Endothelial cell of umbilical vein (primary cell): Measurements from ENCODE around the gene MED1. TPM values are rescaled to one million over a fixed set of nuclear protein-coding genes. Genes with fewer than 3 reads are reported as not detected.

ENCODE experiments used
- BruUV-seq: library from RNA; stranded (reverse); fragments of 400-500 nt; replicated peaks from 2 replicates; lab custom pipeline; 2021; lab: Mats Ljungman, UMichigan
- CTCF ChIA-PET: fragments of 300-600, 350-600 bp; sonication (Branson Sonifier 250); formaldehyde crosslinking; loops from one replicate; lab custom pipeline; 2021; ENCODE audit warnings: antibody characterized with exemption, inconsistent platforms; lab: Charles Lee
- POLR2A ChIA-PET: fragments of 300-600, 350-600 bp; sonication (Branson Sonifier 250); formaldehyde crosslinking; loops from one replicate; lab custom pipeline; 2021; ENCODE audit warnings: antibody characterized with exemption, inconsistent platforms; lab: Charles Lee
- DNase-seq: peaks from one replicate; pipeline ENCODE4 v3.0.0-alpha.2; 2011; ENCODE audit warnings: low read depth, low spot score
- FAIRE-seq: peaks from 2 replicates; lab custom pipeline; 2011; peaks lifted over from hg19 to GRCh38; lab: Jason Lieb, UNC
- H2AFZ ChIP-seq: 2 replicates; pipeline ENCODE4 v1.6.0; 2012; ENCODE audit warnings: low read depth, low read length, control low read depth, inconsistent platforms
- H3K27ac ChIP-seq: 2 replicates; pipeline ENCODE4 v1.5.1; 2011; ENCODE audit warnings: low read depth, mild to moderate bottlenecking, control low read depth, low read length, moderate library complexity; ENCODE audit not compliant: insufficient read depth
- H3K27me3 ChIP-seq, 2 experiments: 2 replicates each; pipeline versions ENCODE4 v1.6.0 to v1.6.1; 2011; ENCODE audit warnings: low read length in 2 of 2, mixed read lengths in 1 of 2; ENCODE audit not compliant: control insufficient read depth in 2 of 2, insufficient read depth in 2 of 2
- H3K36me3 ChIP-seq, 2 experiments: 2 replicates in 1 of 2; 3 replicates in 1 of 2; pipeline ENCODE4 v1.5.1; 2011; ENCODE audit warnings: low read length in 2 of 2, mild to moderate bottlenecking in 1 of 2, moderate library complexity in 1 of 2; ENCODE audit not compliant: control insufficient read depth in 2 of 2, insufficient read depth in 2 of 2; ENCODE audit errors: extremely low read depth in 1 of 2
- H3K4me1 ChIP-seq: 3 replicates; pipeline ENCODE4 v1.5.1; 2011; ENCODE audit warnings: mild to moderate bottlenecking, low read length; ENCODE audit not compliant: control insufficient read depth, insufficient read depth; ENCODE audit errors: extremely low read depth
- H3K4me2 ChIP-seq: 2 replicates; pipeline ENCODE4 v1.6.1; 2011; ENCODE audit warnings: low read length, control low read depth, mixed read lengths; ENCODE audit not compliant: insufficient read depth
- H3K4me3 ChIP-seq, 3 experiments: fragments of 200-600 bp in 1 of 3; sonication (generic), shearing (Covaris generic) in 1 of 3; replicated peaks in 1 of 3; 2 replicates each; pipeline ENCODE4 v1.5.1; 2011 to 2016; ENCODE audit warnings: control low read depth in 3 of 3, low read length in 3 of 3, mild to moderate bottlenecking in 2 of 3, inconsistent platforms in 1 of 3, low read depth in 1 of 3, moderate library complexity in 1 of 3; ENCODE audit not compliant: insufficient read depth in 1 of 3
- H3K79me2 ChIP-seq: 2 replicates; pipeline ENCODE4 v1.6.0; 2012; ENCODE audit warnings: low read length, inconsistent platforms; ENCODE audit not compliant: control insufficient read depth, insufficient read depth
- H3K9ac ChIP-seq: replicated peaks from 2 replicates; pipeline ENCODE3; 2011; ENCODE audit warnings: low read length, control low read depth; ENCODE audit not compliant: insufficient read depth; ENCODE audit errors: extremely low read depth
- H3K9me1 ChIP-seq: replicated peaks from 3 replicates; pipeline ENCODE4 v1.6.0; 2011; ENCODE audit warnings: mild to moderate bottlenecking, low read length; ENCODE audit not compliant: control insufficient read depth, insufficient read depth; ENCODE audit errors: extremely low read depth
- H3K9me3 ChIP-seq: replicated peaks from 2 replicates; pipeline ENCODE4 v1.5.1; 2012; ENCODE audit warnings: low read length, inconsistent platforms; ENCODE audit not compliant: control insufficient read depth, insufficient read depth
- H4K20me1 ChIP-seq: replicated peaks from 2 replicates; pipeline ENCODE3; 2011; ENCODE audit warnings: mild to moderate bottlenecking, low read length; ENCODE audit not compliant: control insufficient read depth, insufficient read depth; ENCODE audit errors: extremely low read depth
- EZH2 ChIP-seq: IDR thresholded peaks from 2 replicates; pipeline ENCODE4 v1.6.1; 2012; ENCODE audit warnings: borderline replicate concordance, low read depth, mild to moderate bottlenecking, moderate library complexity, low read length, inconsistent platforms; ENCODE audit not compliant: severe bottlenecking
- GATA2 ChIP-seq: IDR thresholded peaks from 2 replicates; pipeline ENCODE4 v1.7.0; 2011; ENCODE audit warnings: low read depth, mild to moderate bottlenecking, moderate library complexity, mixed read lengths, low read length; ENCODE audit not compliant: insufficient read length, insufficient read depth
- JUN ChIP-seq: IDR thresholded peaks from 2 replicates; pipeline ENCODE4 v1.6.1; 2011; ENCODE audit warnings: borderline replicate concordance, low read depth; ENCODE audit not compliant: insufficient read length, insufficient read depth
- POLR2AphosphoS5 ChIP-seq: IDR thresholded peaks from 2 replicates; pipeline ENCODE4 v1.6.1; 2012; ENCODE audit warnings: low read depth, mild to moderate bottlenecking, control low read depth, low read length, moderate library complexity; ENCODE audit not compliant: insufficient read depth
- dilution Hi-C: fragments of 300-500 bp; cut with MboI; formaldehyde crosslinking; loops from one replicate; pipeline ENCODE4 v1.15.0; 2019; ENCODE audit warnings: low sequenced_read_pairs; ENCODE audit not compliant: extremely low pct_ligation_motif_present
- intact Hi-C: fragments of 100-400 bp; cut with micrococcal nuclease; formaldehyde crosslinking; loops from one replicate; pipeline ENCODE4 v1.10.0; 2022
- polyA plus RNA-seq, 4 experiments: library from polyadenylated mRNA; depleted of rRNA in 3 of 4; stranded (reverse) in 3 of 4; unstranded in 1 of 4; fragments of >200 nt; gene quantifications; 2 replicates each; pipeline versions ENCODE4 v1.2.1 to v1.2.3, GENCODE V29; 2011 to 2012; ENCODE audit warnings: missing spikeins in 1 of 4
- total RNA-seq: library from RNA; stranded (reverse); gene quantifications from 2 replicates; pipeline ENCODE4 v1.2.3, GENCODE V29; 2021
- TF ChIP-seq, protein P1 (sequence below): IDR thresholded peaks from 2 replicates; pipeline ENCODE4 v1.6.1; 2011; ENCODE audit not compliant: insufficient read depth, insufficient read length
- TF ChIP-seq, protein P2 (sequence below), 2 donors: IDR thresholded peaks; 1 replicate in 1 of 2; 2 replicates in 1 of 2; pipeline ENCODE4 v1.5.1; 2011; ENCODE audit warnings: low read length in 2 of 2, mild to moderate bottlenecking in 2 of 2, moderate library complexity in 2 of 2, control low read depth in 1 of 2, inconsistent platforms in 1 of 2, low read depth in 1 of 2; ENCODE audit not compliant: insufficient read depth in 1 of 2; ENCODE audit errors: extremely low read depth in 1 of 2

Gene MED1
- total and polyA plus RNA-seq, 2 donors (not counting 3 experiments of a cell fraction or from before 2014, with no cell fraction given), result 19.8 to 46.2 TPM

DNA sequence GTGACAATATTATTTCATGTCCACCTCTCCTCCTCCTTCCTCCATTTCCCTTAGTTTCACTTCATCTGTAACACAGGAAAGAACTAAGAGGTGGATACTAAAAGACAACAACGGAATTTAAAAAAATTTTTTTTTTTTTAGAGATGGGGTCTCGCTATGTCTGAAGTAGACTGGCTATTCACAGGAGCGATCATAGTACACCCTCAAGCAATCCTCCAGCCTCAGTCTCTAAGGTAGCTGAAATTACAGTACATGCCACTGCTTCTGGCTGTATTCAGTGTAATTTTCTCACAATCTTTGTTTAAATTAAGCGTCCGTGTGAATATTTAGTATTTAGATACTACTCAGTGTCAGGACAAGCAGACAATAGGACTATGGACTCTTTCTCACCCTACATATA lies 85.2 kb downstream of the MED1 start:
- DNase-seq (no peak), FAIRE-seq (no peak)
- Histone ChIP-seq H3K79me2 (no peaks in the 10 kb centered on the region), H3K27ac (no peak overlapping the region), H3K9me1 (no peaks in the 10 kb centered on the region), H3K4me1 (no peaks in the 10 kb centered on the region), H3K9me3 (no peaks in the 10 kb centered on the region), H3K9ac (no peak overlapping the region), H3K4me2 (no peak overlapping the region), H3K27me3 (no peaks in the 10 kb centered on the region), H3K4me3 (no peak overlapping the region), H3K36me3 (no peaks in the 10 kb centered on the region), H4K20me1 (peaks cover 3% of the 10 kb centered on the region), H2AFZ (no peak overlapping the region)
- intact Hi-C loops (no loop called here), dilution Hi-C loops (no loop called here)
- ChIA-PET POLR2A (no interaction called here), CTCF (interaction anchor here (0.7 to 1.9 kb wide), 3 partner anchors 14 to 69 kb away, joined by 3 to 12 read pairs (median 3); no protein-coding TSS in a partner anchor)
- TF ChIP-seq JUN, result no peak
- TF ChIP-seq, protein P1, sequence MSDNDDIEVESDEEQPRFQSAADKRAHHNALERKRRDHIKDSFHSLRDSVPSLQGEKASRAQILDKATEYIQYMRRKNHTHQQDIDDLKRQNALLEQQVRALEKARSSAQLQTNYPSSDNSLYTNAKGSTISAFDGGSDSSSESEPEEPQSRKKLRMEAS, result no peak
- no peak for TF ChIP-seq GATA2
- no peak for TF ChIP-seq EZH2
- TF ChIP-seq POLR2AphosphoS5, result no peak
- no TSS peak for BruUV-seq

DNA sequence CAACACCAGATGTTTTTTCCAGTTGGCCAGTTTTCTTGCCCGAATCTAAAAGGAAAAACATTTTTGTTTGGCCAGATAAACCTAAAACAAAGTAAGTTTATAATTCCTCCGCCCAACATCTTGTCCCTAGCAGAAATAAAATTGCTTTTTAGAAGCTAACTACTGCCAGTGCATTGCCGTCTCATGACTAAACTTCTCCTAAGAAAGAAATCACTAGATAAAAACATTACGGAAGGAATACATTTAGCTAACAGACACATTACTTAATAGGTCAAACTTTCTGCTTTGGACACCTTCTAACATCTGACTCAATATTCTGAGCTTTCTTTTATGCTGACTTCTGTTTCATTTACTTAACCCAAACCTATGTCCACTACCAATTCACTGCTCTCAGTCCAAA lies 85.8 kb downstream of the MED1 start:
- no TSS peak for BruUV-seq
- H4K20me1 ChIP-seq, result peaks cover 3% of the 10 kb centered on the region
- DNase-seq (no peak), FAIRE-seq (no peak)
- dilution Hi-C loops (no loop called here), intact Hi-C loops (no loop called here)
- H3K9me1 ChIP-seq, result no peaks in the 10 kb centered on the region
- H3K27ac ChIP-seq, result no peak overlapping the region
- H2AFZ ChIP-seq, result no peak overlapping the region
- no peak overlapping the region for H3K4me3 ChIP-seq
- H3K79me2 ChIP-seq, result no peaks in the 10 kb centered on the region
- H3K4me1 ChIP-seq, result no peaks in the 10 kb centered on the region
- no peaks in the 10 kb centered on the region for H3K9me3 ChIP-seq
- POLR2A ChIA-PET, result no interaction called here
- TF ChIP-seq, protein P2, sequence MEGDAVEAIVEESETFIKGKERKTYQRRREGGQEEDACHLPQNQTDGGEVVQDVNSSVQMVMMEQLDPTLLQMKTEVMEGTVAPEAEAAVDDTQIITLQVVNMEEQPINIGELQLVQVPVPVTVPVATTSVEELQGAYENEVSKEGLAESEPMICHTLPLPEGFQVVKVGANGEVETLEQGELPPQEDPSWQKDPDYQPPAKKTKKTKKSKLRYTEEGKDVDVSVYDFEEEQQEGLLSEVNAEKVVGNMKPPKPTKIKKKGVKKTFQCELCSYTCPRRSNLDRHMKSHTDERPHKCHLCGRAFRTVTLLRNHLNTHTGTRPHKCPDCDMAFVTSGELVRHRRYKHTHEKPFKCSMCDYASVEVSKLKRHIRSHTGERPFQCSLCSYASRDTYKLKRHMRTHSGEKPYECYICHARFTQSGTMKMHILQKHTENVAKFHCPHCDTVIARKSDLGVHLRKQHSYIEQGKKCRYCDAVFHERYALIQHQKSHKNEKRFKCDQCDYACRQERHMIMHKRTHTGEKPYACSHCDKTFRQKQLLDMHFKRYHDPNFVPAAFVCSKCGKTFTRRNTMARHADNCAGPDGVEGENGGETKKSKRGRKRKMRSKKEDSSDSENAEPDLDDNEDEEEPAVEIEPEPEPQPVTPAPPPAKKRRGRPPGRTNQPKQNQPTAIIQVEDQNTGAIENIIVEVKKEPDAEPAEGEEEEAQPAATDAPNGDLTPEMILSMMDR (IDR thresholded peaks at IDR 0.05; ENCODE audit: extremely low read depth in 1 of 2, insufficient read depth in 1 of 2, low read depth in 1 of 2, low read length in 2 of 2), result no peak
- H3K27me3 ChIP-seq, result no peaks in the 10 kb centered on the region
- CTCF ChIA-PET, result interaction anchor here (0.7 to 1.9 kb wide), 3 partner anchors 13 to 69 kb away, joined by 3 to 12 read pairs (median 3); no protein-coding TSS in a partner anchor
- H3K36me3 ChIP-seq, result no peaks in the 10 kb centered on the region
- H3K9ac ChIP-seq, result no peak overlapping the region
- no peak overlapping the region for H3K4me2 ChIP-seq
